Esophagus (tissue), 2 donors: ENCODE data around the gene GRID1. TPM values are rescaled to one million over a fixed set of nuclear protein-coding genes. Genes with fewer than 3 reads are reported as not detected.

ENCODE experiments used
- H3K27ac ChIP-seq, 2 donors: one replicate each; pipeline ENCODE4 v1.5.1; 2013; ENCODE audit warnings: low read depth in 2 of 2, mild to moderate bottlenecking in 2 of 2, inconsistent platforms in 1 of 2, low read length in 1 of 2, moderate library complexity in 1 of 2
- H3K27me3 ChIP-seq, 2 donors: one replicate each; pipeline ENCODE4 v1.6.1; 2013; ENCODE audit warnings: low read length in 2 of 2, control low read depth in 1 of 2, mild to moderate bottlenecking in 1 of 2; ENCODE audit not compliant: insufficient read depth in 2 of 2, control insufficient read depth in 1 of 2
- H3K36me3 ChIP-seq, 2 donors: one replicate each; pipeline ENCODE4 v1.6.1; 2013; ENCODE audit warnings: low read length in 1 of 2; ENCODE audit not compliant: control insufficient read depth in 2 of 2, insufficient read depth in 2 of 2
- H3K4me1 ChIP-seq, 2 donors: one replicate each; pipeline ENCODE4 v1.6.1; 2013; ENCODE audit warnings: low read length in 1 of 2; ENCODE audit not compliant: control insufficient read depth in 2 of 2, insufficient read depth in 2 of 2
- H3K4me3 ChIP-seq, 2 donors: one replicate each; pipeline ENCODE4 v1.5.1; 2013; ENCODE audit warnings: low read length in 2 of 2, mild to moderate bottlenecking in 2 of 2, low read depth in 1 of 2, moderate library complexity in 1 of 2
- H3K9me3 ChIP-seq, 2 donors: one replicate each; pipeline ENCODE4 v1.6.1; 2013; ENCODE audit warnings: mild to moderate bottlenecking in 2 of 2, low read depth in 1 of 2, low read length in 1 of 2, moderate library complexity in 1 of 2; ENCODE audit not compliant: control insufficient read depth in 2 of 2, insufficient read depth in 1 of 2
- WGBS, 2 donors: extraction: QIAGEN DNeasy Blood & Tissue Kit; methylation state at CpG; one replicate each; pipeline ENCODE4 v1.1.7; 2013; 5-methylcytosine and 5-hydroxymethylcytosine counted together
- polyA plus RNA-seq, 2 donors: library from polyadenylated mRNA; stranded (reverse); fragments of 200-250 nt; gene quantifications; one replicate each; pipeline ENCODE4 v1.2.3, GENCODE V29; 2013
- donor health status: healthy with polysubstance abuse.
- donor health status: Bipolar disorder and iron deficiency.

GRID1 gene
- polyA plus RNA-seq, 2 donors, result 0.04 to 0.32 TPM

DNA sequence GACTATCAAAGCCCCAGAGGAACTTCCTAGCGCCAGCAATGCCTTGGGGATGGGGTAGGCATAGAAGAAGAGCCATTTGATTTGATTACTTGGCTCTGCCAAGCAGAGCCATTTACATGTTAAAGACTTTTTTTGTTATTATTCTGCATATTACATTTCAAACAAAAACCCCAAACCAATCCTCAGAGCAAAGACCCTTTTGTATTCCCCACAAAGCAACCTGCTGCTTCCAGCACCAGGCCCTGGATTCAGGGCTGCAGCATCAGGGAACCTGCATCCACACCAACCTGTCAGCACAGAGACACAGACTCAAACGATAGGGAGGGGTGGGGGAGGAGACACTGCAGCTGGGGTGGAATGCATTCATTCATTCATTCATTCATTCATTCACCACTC, 73.2 kb downstream of the GRID1 start:
- Histone ChIP-seq H3K27ac (no peak overlapping the region), H3K9me3 (peaks cover 0 to 2% of the 10 kb centered on the region in 2 donors), H3K27me3 (no peaks in the 10 kb centered on the region), H3K36me3 (no peaks in the 10 kb centered on the region), H3K4me1 (no peaks in the 10 kb centered on the region), H3K4me3 (no peak overlapping the region)
- 50 to 56% methylated on average over 2 of the region's 2 CpGs for WGBS, 2 donors

DNA sequence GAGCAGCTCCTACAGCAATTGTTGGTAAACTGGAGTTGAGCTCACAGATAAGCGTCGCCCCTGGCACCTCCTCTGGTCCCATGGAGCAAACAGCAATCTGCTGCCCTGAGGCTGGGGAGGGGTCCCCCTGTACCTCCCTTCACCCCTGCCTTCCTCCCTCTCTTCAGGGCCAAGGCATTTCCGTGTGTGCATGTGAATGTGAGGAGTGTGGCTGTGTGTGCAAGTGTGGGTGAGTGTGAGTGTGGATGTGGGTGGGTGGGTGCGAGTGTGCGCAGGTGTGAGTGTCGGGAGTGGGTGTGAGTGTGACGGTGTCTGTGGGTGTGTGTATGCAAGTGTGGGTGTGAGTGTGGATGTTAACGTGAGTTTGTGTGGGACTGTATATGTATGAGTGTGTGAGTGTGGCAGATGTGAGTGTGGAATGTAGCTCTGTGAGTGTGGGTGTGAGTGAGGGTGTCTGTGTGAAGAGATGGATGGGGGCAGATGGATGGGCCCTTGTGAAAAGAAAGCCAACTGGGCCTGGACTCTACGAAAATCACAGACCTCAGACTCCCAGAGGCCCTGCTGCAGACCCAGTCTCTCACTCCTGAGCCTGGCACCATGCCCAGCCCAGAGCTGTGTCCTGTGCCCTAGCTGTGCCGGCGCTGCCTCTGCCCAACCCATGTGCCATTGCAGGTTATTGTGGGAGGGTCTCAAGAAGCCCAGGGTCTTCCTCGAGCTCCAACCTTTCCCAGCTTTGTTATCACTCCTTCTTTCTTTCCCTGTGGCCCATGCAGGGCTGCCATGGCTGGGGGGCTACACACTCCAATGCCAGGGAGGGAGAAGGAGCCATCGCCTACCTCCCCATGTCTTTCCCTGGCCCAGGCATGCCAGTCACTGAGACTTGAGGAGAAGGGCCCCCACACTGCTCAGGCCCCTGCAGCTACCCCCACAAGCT, 73.9 kb downstream of the GRID1 start:
- Histone ChIP-seq H3K4me1 (no peaks in the 10 kb centered on the region), H3K4me3 (no peak overlapping the region), H3K36me3 (no peaks in the 10 kb centered on the region), H3K27ac (no peak overlapping the region), H3K27me3 (no peaks in the 10 kb centered on the region), H3K9me3 (peaks cover 0 to 2% of the 10 kb centered on the region in 2 donors)
- 67 to 73% methylated on average over 12 of the region's 13 CpGs for WGBS, 2 donors

DNA sequence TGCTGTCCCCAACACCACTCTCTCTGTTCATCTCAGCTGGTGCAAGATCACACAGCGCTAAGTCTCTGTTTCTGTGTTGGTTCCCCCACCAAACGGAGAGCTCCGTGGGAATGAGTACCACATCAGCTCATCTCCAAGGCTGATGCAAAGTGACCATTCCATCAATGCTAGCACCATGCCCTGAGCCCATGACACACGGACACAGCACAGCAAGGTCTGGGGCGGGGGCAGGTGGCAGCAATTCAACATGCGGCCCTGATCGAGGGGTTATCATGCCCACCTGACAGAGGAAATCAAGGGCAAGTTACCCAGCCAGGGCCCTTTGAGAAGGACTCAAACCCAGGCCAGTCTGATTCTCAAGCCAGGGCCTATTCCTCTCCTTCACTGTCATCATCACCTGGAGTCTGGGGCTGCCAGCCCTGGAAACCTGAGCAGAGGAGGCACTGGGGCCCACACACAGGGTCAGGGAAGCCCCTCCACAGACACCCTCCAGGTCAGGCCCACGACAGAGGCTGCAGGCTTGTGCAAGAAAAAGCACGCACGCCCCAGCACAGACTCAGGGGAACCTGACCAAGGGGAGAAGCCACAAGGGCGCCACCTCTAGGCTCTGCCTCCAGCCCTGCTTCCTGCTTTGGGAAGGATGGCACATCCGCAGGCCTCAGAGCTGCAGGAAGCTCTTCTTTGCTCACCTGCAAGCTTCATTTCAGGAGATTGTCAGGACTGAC, 74.8 kb downstream of the GRID1 start:
- Histone ChIP-seq H3K4me1 (no peaks in the 10 kb centered on the region), H3K4me3 (no peak overlapping the region), H3K9me3 (peaks cover 0 to 2% of the 10 kb centered on the region in 2 donors), H3K27ac (no peak overlapping the region), H3K36me3 (no peaks in the 10 kb centered on the region), H3K27me3 (no peaks in the 10 kb centered on the region)
- 72 to 73% methylated on average over 12 of the region's 12 CpGs for WGBS, 2 donors

GRCh38 chr10:86290933-86291615, 75.5 kb downstream of the GRID1 start:
- peaks cover 0 to 2% of the 10 kb centered on the region in 2 donors for H3K9me3 ChIP-seq

GRCh38 chr10:86289577-86289868, 77.1 kb downstream of the GRID1 start:
- no peaks in the 10 kb centered on the region for H3K9me3 ChIP-seq
- H3K27me3 ChIP-seq, result no peaks in the 10 kb centered on the region
- H3K36me3 ChIP-seq, result no peaks in the 10 kb centered on the region
- 60 to 67% methylated on average over 2 of the region's 2 CpGs for WGBS, 2 donors
- no peak overlapping the region for H3K27ac ChIP-seq
- no peak overlapping the region for H3K4me3 ChIP-seq
- no peaks in the 10 kb centered on the region for H3K4me1 ChIP-seq

More at GRCh38 chr10:86290933-86291615, 75.5 kb downstream of the GRID1 start:
- no peak overlapping the region for H3K4me3 ChIP-seq
- no peaks in the 10 kb centered on the region for H3K36me3 ChIP-seq
- 74 to 76% methylated on average over 9 of the region's 9 CpGs for WGBS, 2 donors
- no peak overlapping the region for H3K27ac ChIP-seq
- no peaks in the 10 kb centered on the region for H3K4me1 ChIP-seq
- H3K27me3 ChIP-seq, result no peaks in the 10 kb centered on the region

DNA sequence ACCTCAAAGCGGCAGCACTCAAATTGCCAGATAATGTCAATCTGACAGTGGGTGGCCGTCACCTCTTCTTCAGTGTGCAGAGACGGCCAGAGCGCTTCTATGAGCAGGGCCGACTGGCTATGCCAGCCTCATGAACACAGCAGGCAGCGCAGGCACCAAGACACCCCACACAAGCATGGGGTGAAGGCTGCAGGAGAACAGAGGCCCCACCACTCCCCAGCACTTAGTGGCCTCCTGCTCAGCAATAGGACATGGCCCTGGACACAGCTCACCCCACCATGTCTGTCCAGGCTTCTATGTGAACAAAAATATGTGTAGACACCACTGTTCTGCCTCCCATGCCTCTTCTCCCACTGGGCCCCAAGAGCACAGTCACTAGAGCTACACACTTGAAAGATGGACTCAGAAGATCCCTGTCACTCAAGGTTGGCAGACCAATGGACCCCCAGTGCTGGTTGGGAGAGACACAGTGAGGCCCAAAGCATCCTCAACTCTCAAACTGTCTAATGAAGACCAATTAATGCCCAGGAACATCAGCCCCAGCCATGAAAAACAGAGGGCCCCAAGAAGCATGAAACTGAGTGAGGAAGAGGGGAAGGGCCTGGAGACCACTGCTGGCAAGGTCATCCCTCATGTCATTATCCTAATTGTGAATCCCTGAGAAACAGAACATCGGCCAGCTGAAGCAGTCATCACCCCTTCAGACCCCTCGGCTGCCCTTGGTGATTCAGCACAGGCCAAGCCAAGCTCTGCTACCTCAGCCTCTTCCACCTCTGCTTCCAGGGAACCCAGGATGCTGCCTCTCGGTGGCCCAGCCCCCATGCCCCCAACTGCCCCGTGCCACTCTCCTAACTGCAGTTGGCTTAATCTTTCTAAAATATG, 77.7 kb downstream of the GRID1 start:
- 89 to 90% methylated on average over 10 of the region's 10 CpGs for WGBS, 2 donors
- no peaks in the 10 kb centered on the region for H3K27me3 ChIP-seq
- no peaks in the 10 kb centered on the region for H3K4me1 ChIP-seq
- no peaks in the 10 kb centered on the region for H3K9me3 ChIP-seq
- no peaks in the 10 kb centered on the region for H3K36me3 ChIP-seq
- no peak overlapping the region for H3K27ac ChIP-seq
- H3K4me3 ChIP-seq, result no peak overlapping the region

- Histone ChIP-seq H3K4me3 (no peak overlapping the region), H3K27me3 (no peaks in the 10 kb centered on the region), H3K4me1 (no peaks in the 10 kb centered on the region), H3K27ac (no peak overlapping the region), H3K9me3 (no peaks in the 10 kb centered on the region), H3K36me3 (no peaks in the 10 kb centered on the region)
- 67 to 73% methylated on average over 6 of the region's 6 CpGs for WGBS, 2 donors
Measured at GRCh38 chr10:86287966-86288579, 78.5 kb downstream of the GRID1 start.

GRCh38 chr10:86287110-86287793, 79.3 kb downstream of the GRID1 start:
- Histone ChIP-seq H3K36me3 (no peaks in the 10 kb centered on the region), H3K27me3 (no peaks in the 10 kb centered on the region), H3K4me3 (no peak overlapping the region), H3K4me1 (no peaks in the 10 kb centered on the region), H3K27ac (no peak overlapping the region), H3K9me3 (no peaks in the 10 kb centered on the region)
- 73 to 75% methylated on average over 10 of the region's 10 CpGs for WGBS, 2 donors
